Stomach (tissue), 9 donors: Measurements from ENCODE around the gene KIF4A. TPM values are rescaled to one million over a fixed set of nuclear protein-coding genes. Genes with fewer than 3 reads are reported as not detected.

Source experiments
- DNase-seq, 2 donors: peaks; one replicate each; pipeline versions ENCODE4 v3.0.0 to v3.0.0-alpha.2; 2013 to 2019
- H3K27ac ChIP-seq, 5 donors: fragments of 200-600 bp in 4 of 5; sonication (generic) in 4 of 5; one replicate each; pipeline ENCODE4 v1.5.1; 2013 to 2019; ENCODE audit warnings: mild to moderate bottlenecking in 1 of 5, moderate library complexity in 1 of 5
- H3K27me3 ChIP-seq, 3 donors: fragments of 200-600 bp; sonication (generic); one replicate each; pipeline ENCODE4 v1.5.1; 2017 to 2019; ENCODE audit warnings: mixed run types in 1 of 3
- H3K36me3 ChIP-seq, 4 donors: fragments of 200-600 bp; sonication (generic); 1 replicate in 3 of 4; 2 replicates in 1 of 4; pipeline ENCODE4 v1.5.1; 2016 to 2019
- H3K4me1 ChIP-seq, 4 donors: fragments of 200-600 bp; sonication (generic); one replicate each; pipeline ENCODE4 v1.5.1; 2016 to 2019
- H3K4me3 ChIP-seq, 4 donors: fragments of 200-600 bp; sonication (generic) in 3 of 4; one replicate each; pipeline ENCODE4 v1.5.1; 2016 to 2019; ENCODE audit warnings: mild to moderate bottlenecking in 1 of 4
- H3K9me3 ChIP-seq, 4 donors: fragments of 200-600 bp; sonication (generic); one replicate each; pipeline ENCODE4 v1.5.1; 2016 to 2019
- CTCF ChIP-seq, 7 experiments: fragments of 450-650 bp in 4 of 7; fragments of 200-600 bp in 3 of 7; sonication (generic) in 3 of 7; IDR thresholded peaks; one replicate each; pipeline ENCODE4 v1.5.1; 2016 to 2019; ENCODE audit warnings: antibody characterized with exemption in 7 of 7, control low read depth in 2 of 7, mild to moderate bottlenecking in 1 of 7
- EP300 ChIP-seq: sonication (generic); formaldehyde crosslinking; IDR thresholded peaks from one replicate; pipeline ENCODE4 v1.6.1; 2017; ENCODE audit warnings: antibody characterized with exemption
- POLR2A ChIP-seq, 4 donors: fragments of 450-650 bp; IDR thresholded peaks; one replicate each; pipeline ENCODE4 v1.6.1; 2016; ENCODE audit warnings: antibody characterized with exemption in 4 of 4, control low read depth in 2 of 4, mild to moderate bottlenecking in 1 of 4, moderate library complexity in 1 of 4
- POLR2AphosphoS5 ChIP-seq, 3 donors: sonication (generic); formaldehyde crosslinking; IDR thresholded peaks; one replicate each; pipeline ENCODE4 v1.6.1; 2016; ENCODE audit warnings: antibody characterized with exemption in 3 of 3
- WGBS, 5 donors: extraction: QIAGEN DNeasy Blood & Tissue Kit in 3 of 5; methylation state at CpG; one replicate each; pipeline versions ENCODE4 v1.1.5 to v1.1.7; 2013 to 2018; 5-methylcytosine and 5-hydroxymethylcytosine counted together
- intact Hi-C: fragments of 100-400 bp; cut with DNase I; formaldehyde crosslinking; loops from one replicate; pipeline ENCODE4 v1.15.1; 2023; ENCODE audit warnings: low total_unique reads
- polyA plus RNA-seq, 3 donors: library from polyadenylated mRNA; stranded (reverse); fragments of 200-250 nt; gene quantifications; one replicate each; pipeline ENCODE4 v1.2.3, GENCODE V29; 2013
- total RNA-seq, 5 donors: library from RNA; depleted of rRNA; stranded (reverse); fragments of >200 nt; gene quantifications; one replicate each; pipeline versions ENCODE4 v1.1.0 to v1.2.3, GENCODE V29; 2014 to 2016
- donor health status: healthy with polysubstance abuse.
- donor health status: Bipolar disorder and iron deficiency.
- donor health status: healthy.

The KIF4A gene
- total and polyA plus RNA-seq, 8 donors: 0.31 to 26.9 (median 2.0) TPM; not detected in 1

GRCh38 chrX:70324326-70324725, 34.4 kb downstream of the KIF4A start:
- H3K27ac ChIP-seq: no peak overlapping the region
- 73 to 88% (median 83%) methylated on average over 2 of the region's 2 CpGs for WGBS, 5 donors
- H3K9me3 ChIP-seq: no peaks in the 10 kb centered on the region
- H3K36me3 ChIP-seq: no peaks in the 10 kb centered on the region
- no peak overlapping the region for H3K4me3 ChIP-seq
- intact Hi-C loops: no loop called here
- no peaks in the 10 kb centered on the region for H3K4me1 ChIP-seq
- TF ChIP-seq CTCF (IDR thresholded peaks at IDR 0.05) (no peak), POLR2AphosphoS5 (IDR thresholded peaks at IDR 0.05) (no peak), POLR2A (IDR thresholded peaks at IDR 0.05) (no peak)
- H3K27me3 ChIP-seq: peaks cover 0 to 3% (median 0%) of the 10 kb centered on the region in 3 donors
- no peak for DNase-seq

- WGBS, 5 donors: 42 to 100% (median 91%) methylated on average over 1 of the region's 1 CpG
- no peaks in the 10 kb centered on the region for H3K27me3 ChIP-seq
- no peak overlapping the region for H3K27ac ChIP-seq
- no peaks in the 10 kb centered on the region for H3K4me1 ChIP-seq
- H3K36me3 ChIP-seq: no peaks in the 10 kb centered on the region
- intact Hi-C loops: no loop called here
- H3K4me3 ChIP-seq: no peak overlapping the region
- no peak for DNase-seq
- TF ChIP-seq POLR2A (IDR thresholded peaks at IDR 0.05) (no peak), EP300 (no peak), CTCF (IDR thresholded peaks at IDR 0.05) (no peak), POLR2AphosphoS5 (IDR thresholded peaks at IDR 0.05) (no peak)
- H3K9me3 ChIP-seq: no peaks in the 10 kb centered on the region
These were observed 41.3 kb downstream of the KIF4A start for GRCh38 chrX:70331161-70331560.

- Histone ChIP-seq H3K9me3 (no peaks in the 10 kb centered on the region), H3K4me3 (no peak overlapping the region), H3K36me3 (no peaks in the 10 kb centered on the region), H3K27me3 (no peaks in the 10 kb centered on the region), H3K27ac (no peak overlapping the region), H3K4me1 (no peaks in the 10 kb centered on the region)
- DNase-seq: no peak
- TF ChIP-seq CTCF (IDR thresholded peaks at IDR 0.05) (no peak), POLR2AphosphoS5 (IDR thresholded peaks at IDR 0.05) (no peak), POLR2A (IDR thresholded peaks at IDR 0.05) (no peak), EP300 (no peak)
- WGBS, 5 donors: 89 to 100% (median 100%) methylated on average over 1 of the region's 1 CpG
- intact Hi-C loops: no loop called here
These were observed 42.7 kb downstream of the KIF4A start for GRCh38 chrX:70332600-70332999.

- Histone ChIP-seq H3K27ac (no peak overlapping the region), H3K27me3 (no peaks in the 10 kb centered on the region), H3K9me3 (no peaks in the 10 kb centered on the region), H3K4me1 (no peaks in the 10 kb centered on the region), H3K36me3 (no peaks in the 10 kb centered on the region), H3K4me3 (no peak overlapping the region)
- TF ChIP-seq POLR2AphosphoS5 (IDR thresholded peaks at IDR 0.05) (no peak), EP300 (no peak), POLR2A (IDR thresholded peaks at IDR 0.05) (no peak), CTCF (IDR thresholded peaks at IDR 0.05) (no peak)
- intact Hi-C loops: no loop called here
- no peak for DNase-seq
These were observed 46.9 kb downstream of the KIF4A start for GRCh38 chrX:70336767-70337166.
